Activated naive CD8-positive, alpha-beta T cell treated with anti-CD3 and anti-CD28 coated beads, Interleukin-2, amount 50 U/mL, for 16 hours (primary cell): ENCODE data around the gene MEF2B.

Experiments used
- DNase-seq: peaks from one replicate; pipeline ENCODE4 v3.0.0-alpha.2; 2020; ENCODE audit warnings: low read depth, low spot score

The MEF2B gene

GRCh38 chr19:19098703-19099632, 71.1 kb downstream of the MEF2B start:
- DNase-seq = no peak

- DNase-seq = no peak
Measured at GRCh38 chr19:19098084-19098702, 71.9 kb downstream of the MEF2B start.

- DNase-seq = no peak
Measured at GRCh38 chr19:19096641-19097627, 73.1 kb downstream of the MEF2B start.

- DNase-seq = no peak
Measured at GRCh38 chr19:19095691-19096090, 74.4 kb downstream of the MEF2B start.
